ENCODE results near the gene ZBED4. TPM values are rescaled to one million over a fixed set of nuclear protein-coding genes. Genes with fewer than 3 reads are reported as not detected.

ZBED4 gene
- total and polyA plus RNA-seq, 2 of the 13 experiments (the other 11 are each of a cell fraction or from before 2014, with no cell fraction given): 5.4 to 9.6 TPM

DNA sequence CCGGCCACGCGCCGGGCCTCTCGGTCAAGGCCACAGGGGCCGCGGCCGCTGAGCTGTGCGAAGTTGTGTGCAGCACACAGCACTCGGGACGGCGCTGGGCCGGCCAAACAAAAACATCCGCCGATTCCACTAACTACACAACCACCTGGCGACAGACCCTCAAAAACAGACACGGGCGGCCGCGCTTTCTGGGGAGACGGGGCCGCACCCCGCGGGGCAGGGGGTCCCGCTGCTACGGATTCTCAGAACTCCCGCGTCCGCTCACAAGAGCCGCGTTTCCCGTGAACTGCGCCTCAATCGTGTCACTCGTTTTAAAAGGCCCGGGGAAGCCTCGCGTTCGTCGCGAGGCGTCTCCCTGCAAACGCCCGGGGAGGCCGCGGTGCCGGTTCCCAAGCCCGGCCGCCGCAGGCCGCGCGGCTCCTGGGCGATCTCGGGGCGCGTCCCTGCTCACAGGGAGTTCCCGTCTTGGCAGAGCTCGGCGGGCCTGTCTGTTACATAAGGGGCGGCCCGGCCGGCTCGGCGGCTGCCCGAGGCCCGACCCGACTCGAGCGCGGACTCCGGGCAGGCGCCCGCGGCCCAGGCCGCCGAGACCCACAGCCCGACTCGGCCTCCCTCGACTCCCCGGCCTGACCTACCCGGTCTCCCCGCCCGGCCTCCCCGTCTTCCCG is 26.9 kb upstream of the ZBED4 start:
- Histone ChIP-seq H3K79me2 (ENCODE audit: insufficient read depth, low read length) (peaks cover 51% of the 10 kb centered on the region), H3K4me3 (replicated peaks in 1 of 3; ENCODE audit: insufficient read depth in 1 of 3, low read depth in 2 of 3, low read length in 3 of 3) (peak overlapping the region; percentile 87 to 99 (median 96)), H3K4me2 (ENCODE audit: low read depth, low read length) (peak overlapping the region; percentile 95), H3K36me3 (replicated peaks in 1 of 2; ENCODE audit: control insufficient read depth in 1 of 2, insufficient read depth in 2 of 2, low read length in 2 of 2) (peaks cover 12 to 25% of the 10 kb centered on the region in 2 experiments; a peak in 4 of 5 replicates), H4K20me1 (ENCODE audit: insufficient read depth, low read length) (peaks cover 27% of the 10 kb centered on the region), H3K9ac (ENCODE audit: insufficient read depth, low read depth, low read length) (peak overlapping the region; percentile 89), H3K27me3 (ENCODE audit: control insufficient read depth in 1 of 2, insufficient read depth in 2 of 2, low read length in 2 of 2) (peaks cover 0 to 6% of the 10 kb centered on the region in 2 experiments; a peak in 2 of 5 replicates), H3K9me3 (ENCODE audit: low read length) (no peaks in the 10 kb centered on the region), H2AFZ (ENCODE audit: low read length) (no peak overlapping the region), H3K27ac (ENCODE audit: extremely low read length, insufficient read depth, low read length) (peak overlapping the region; percentile 62), H3K4me1 (ENCODE audit: insufficient read depth, low read length) (peaks cover 42% of the 10 kb centered on the region)
- FAIRE-seq (no peak), ATAC-seq (peak; percentile 68), DNase-seq (ENCODE audit: low spot score) (no peak)
- no TSS peak for BruUV-seq (replicated peaks)
- intact Hi-C loops (cut with micrococcal nuclease; ENCODE audit: unreplicated experiment) (no loop called here), in situ Hi-C loops (cut with HindIII; ENCODE audit: extremely low pct_ligation_motif_present, low pct_unique_long_range_greater_than_20kb) (no loop called here)
- WGBS (ENCODE audit: low lambda C conversion rate): 0% methylated on average over 20 of the region's 86 CpGs
- ChIA-PET CTCF (ENCODE audit: low intra/inter-chr PET ratio, low total read pairs) (interaction anchor here (0.7 kb wide), 1 partner anchor 103 kb away, joined by 3 read pairs; no protein-coding TSS in a partner anchor), POLR2A (interaction anchor here (1.0 to 1.3 kb wide), 3 partner anchors 11 to 120 kb away, joined by 3 to 4 read pairs (median 3); no protein-coding TSS in a partner anchor)
- TF ChIP-seq ZSCAN20 (CRISPR knock-in tag; IDR thresholded peaks at IDR 0.05; ENCODE audit: borderline replicate concordance): peak; percentile 15; the same call in 1 of the 2 replicates
- TF ChIP-seq DMAP1 (CRISPR knock-in tag; IDR thresholded peaks at IDR 0.05): peak; percentile 25; the same call in 1 of the 2 replicates
- TF ChIP-seq ZNF607 (CRISPR knock-in tag; IDR thresholded peaks at IDR 0.05; ENCODE audit: borderline replicate concordance): peak; percentile 58; the same call in 1 of the 2 replicates
- TF ChIP-seq ZNF710 (CRISPR knock-in tag; IDR thresholded peaks at IDR 0.05; ENCODE audit: borderline replicate concordance): peak; percentile 48; the same call in 1 of the 2 replicates
- TF ChIP-seq, protein P1, sequence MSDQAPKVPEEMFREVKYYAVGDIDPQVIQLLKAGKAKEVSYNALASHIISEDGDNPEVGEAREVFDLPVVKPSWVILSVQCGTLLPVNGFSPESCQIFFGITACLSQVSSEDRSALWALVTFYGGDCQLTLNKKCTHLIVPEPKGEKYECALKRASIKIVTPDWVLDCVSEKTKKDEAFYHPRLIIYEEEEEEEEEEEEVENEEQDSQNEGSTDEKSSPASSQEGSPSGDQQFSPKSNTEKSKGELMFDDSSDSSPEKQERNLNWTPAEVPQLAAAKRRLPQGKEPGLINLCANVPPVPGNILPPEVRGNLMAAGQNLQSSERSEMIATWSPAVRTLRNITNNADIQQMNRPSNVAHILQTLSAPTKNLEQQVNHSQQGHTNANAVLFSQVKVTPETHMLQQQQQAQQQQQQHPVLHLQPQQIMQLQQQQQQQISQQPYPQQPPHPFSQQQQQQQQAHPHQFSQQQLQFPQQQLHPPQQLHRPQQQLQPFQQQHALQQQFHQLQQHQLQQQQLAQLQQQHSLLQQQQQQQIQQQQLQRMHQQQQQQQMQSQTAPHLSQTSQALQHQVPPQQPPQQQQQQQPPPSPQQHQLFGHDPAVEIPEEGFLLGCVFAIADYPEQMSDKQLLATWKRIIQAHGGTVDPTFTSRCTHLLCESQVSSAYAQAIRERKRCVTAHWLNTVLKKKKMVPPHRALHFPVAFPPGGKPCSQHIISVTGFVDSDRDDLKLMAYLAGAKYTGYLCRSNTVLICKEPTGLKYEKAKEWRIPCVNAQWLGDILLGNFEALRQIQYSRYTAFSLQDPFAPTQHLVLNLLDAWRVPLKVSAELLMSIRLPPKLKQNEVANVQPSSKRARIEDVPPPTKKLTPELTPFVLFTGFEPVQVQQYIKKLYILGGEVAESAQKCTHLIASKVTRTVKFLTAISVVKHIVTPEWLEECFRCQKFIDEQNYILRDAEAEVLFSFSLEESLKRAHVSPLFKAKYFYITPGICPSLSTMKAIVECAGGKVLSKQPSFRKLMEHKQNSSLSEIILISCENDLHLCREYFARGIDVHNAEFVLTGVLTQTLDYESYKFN (CRISPR knock-in tag; conservative IDR thresholded peaks at IDR 0.05): 0 out of 2 replicates have a peak, but pooled peaks have one; percentile 15
- 0 out of 2 replicates have a peak, but pooled peaks have one; percentile 15 for TF ChIP-seq ZNF446 (CRISPR knock-in tag; IDR thresholded peaks at IDR 0.05)
- TF ChIP-seq ZNF20 (CRISPR knock-in tag; IDR thresholded peaks at IDR 0.05): 0 out of 2 replicates have a peak, but pooled peaks have one; percentile 40
- TF ChIP-seq, protein P2, sequence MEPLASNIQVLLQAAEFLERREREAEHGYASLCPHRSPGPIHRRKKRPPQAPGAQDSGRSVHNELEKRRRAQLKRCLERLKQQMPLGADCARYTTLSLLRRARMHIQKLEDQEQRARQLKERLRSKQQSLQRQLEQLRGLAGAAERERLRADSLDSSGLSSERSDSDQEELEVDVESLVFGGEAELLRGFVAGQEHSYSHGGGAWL (CRISPR knock-in tag; IDR thresholded peaks at IDR 0.05): peak; percentile 26; the same call in 1 of the 2 replicates
- TF ChIP-seq FOXP4 (CRISPR knock-in tag; IDR thresholded peaks at IDR 0.05): 0 out of 2 replicates have a peak, but pooled peaks have one; percentile 5
- TF ChIP-seq GABPB1 (CRISPR knock-in tag; IDR thresholded peaks at IDR 0.05): peak; percentile 52; the same call in 1 of the 2 replicates
- peak; percentile 49; the same call in 1 of the 2 replicates for TF ChIP-seq HIVEP1 (CRISPR knock-in tag; IDR thresholded peaks at IDR 0.05)
- TF ChIP-seq, protein P3, sequence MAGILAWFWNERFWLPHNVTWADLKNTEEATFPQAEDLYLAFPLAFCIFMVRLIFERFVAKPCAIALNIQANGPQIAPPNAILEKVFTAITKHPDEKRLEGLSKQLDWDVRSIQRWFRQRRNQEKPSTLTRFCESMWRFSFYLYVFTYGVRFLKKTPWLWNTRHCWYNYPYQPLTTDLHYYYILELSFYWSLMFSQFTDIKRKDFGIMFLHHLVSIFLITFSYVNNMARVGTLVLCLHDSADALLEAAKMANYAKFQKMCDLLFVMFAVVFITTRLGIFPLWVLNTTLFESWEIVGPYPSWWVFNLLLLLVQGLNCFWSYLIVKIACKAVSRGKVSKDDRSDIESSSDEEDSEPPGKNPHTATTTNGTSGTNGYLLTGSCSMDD (CRISPR knock-in tag; IDR thresholded peaks at IDR 0.05): no peak

All from HepG2 (cell line).